GM08714 (cell line): Measurements from ENCODE around the gene ABCA2.
"Not testable (repeated sequence)": the region's sequence is repeated elsewhere in the genome, so short reads cannot be mapped to it uniquely, and the experiment has no call there.

Source experiments
- H3K4me3 ChIP-seq: fragments of 200-500 bp; sonication (Bioruptor generic); 2 replicates; pipeline ENCODE4 v1.5.1; 2014; ENCODE audit warnings: mild to moderate bottlenecking, low read length, inconsistent platforms
- ZNF274 ChIP-seq: IDR thresholded peaks from 2 replicates; pipeline ENCODE4 v1.6.1; 2012; ENCODE audit warnings: mild to moderate bottlenecking, low read depth, low read length

The ABCA2 gene

GRCh38 chr9:137066096-137066861 is 38.2 kb upstream of the ABCA2 start:
- no peak for TF ChIP-seq ZNF274
- no peak overlapping the region for H3K4me3 ChIP-seq

- no peak for TF ChIP-seq ZNF274
- no peak overlapping the region for H3K4me3 ChIP-seq
Measured at GRCh38 chr9:137065336-137065967, 37.4 kb upstream of the ABCA2 start.

- no peak overlapping the region for H3K4me3 ChIP-seq
- TF ChIP-seq ZNF274 = no peak
Measured at GRCh38 chr9:137064880-137065164, 36.8 kb upstream of the ABCA2 start.

- no peak overlapping the region for H3K4me3 ChIP-seq
- TF ChIP-seq ZNF274 = no peak
Measured at GRCh38 chr9:137064027-137064879, 36.2 kb upstream of the ABCA2 start.

- TF ChIP-seq ZNF274 = no peak
Measured at GRCh38 chr9:137063311-137064026, 35.4 kb upstream of the ABCA2 start.

GRCh38 chr9:137062798-137063197 is 34.8 kb upstream of the ABCA2 start:
- H3K4me3 ChIP-seq = not testable (repeated sequence)

More at GRCh38 chr9:137063311-137064026, 35.4 kb upstream of the ABCA2 start:
- no peak overlapping the region for H3K4me3 ChIP-seq

GRCh38 chr9:137062384-137062783 is 34.3 kb upstream of the ABCA2 start:
- no peak for TF ChIP-seq ZNF274
- no peak overlapping the region for H3K4me3 ChIP-seq

- no peak for TF ChIP-seq ZNF274
- H3K4me3 ChIP-seq = no peak overlapping the region
Measured at GRCh38 chr9:137058521-137059234, 30.6 kb upstream of the ABCA2 start.

GRCh38 chr9:137057545-137057944 is 29.5 kb upstream of the ABCA2 start:
- no peak overlapping the region for H3K4me3 ChIP-seq
- no peak for TF ChIP-seq ZNF274

- TF ChIP-seq ZNF274 = no peak
- H3K4me3 ChIP-seq = no peak overlapping the region
Measured at GRCh38 chr9:137056739-137057415, 28.8 kb upstream of the ABCA2 start.

- no peak overlapping the region for H3K4me3 ChIP-seq
Measured at GRCh38 chr9:137055385-137056364, 27.6 kb upstream of the ABCA2 start.

GRCh38 chr9:137054932-137055384 is 26.9 kb upstream of the ABCA2 start:
- TF ChIP-seq ZNF274 = no peak
- H3K4me3 ChIP-seq = no peak overlapping the region

More at GRCh38 chr9:137055385-137056364, 27.6 kb upstream of the ABCA2 start:
- no peak for TF ChIP-seq ZNF274
